ENCODE measurements around the gene R3HDM4.
"Not testable (repeated sequence)": the region's sequence is repeated elsewhere in the genome, so short reads cannot be mapped to it uniquely, and the experiment has no call there.

R3HDM4 gene

DNA sequence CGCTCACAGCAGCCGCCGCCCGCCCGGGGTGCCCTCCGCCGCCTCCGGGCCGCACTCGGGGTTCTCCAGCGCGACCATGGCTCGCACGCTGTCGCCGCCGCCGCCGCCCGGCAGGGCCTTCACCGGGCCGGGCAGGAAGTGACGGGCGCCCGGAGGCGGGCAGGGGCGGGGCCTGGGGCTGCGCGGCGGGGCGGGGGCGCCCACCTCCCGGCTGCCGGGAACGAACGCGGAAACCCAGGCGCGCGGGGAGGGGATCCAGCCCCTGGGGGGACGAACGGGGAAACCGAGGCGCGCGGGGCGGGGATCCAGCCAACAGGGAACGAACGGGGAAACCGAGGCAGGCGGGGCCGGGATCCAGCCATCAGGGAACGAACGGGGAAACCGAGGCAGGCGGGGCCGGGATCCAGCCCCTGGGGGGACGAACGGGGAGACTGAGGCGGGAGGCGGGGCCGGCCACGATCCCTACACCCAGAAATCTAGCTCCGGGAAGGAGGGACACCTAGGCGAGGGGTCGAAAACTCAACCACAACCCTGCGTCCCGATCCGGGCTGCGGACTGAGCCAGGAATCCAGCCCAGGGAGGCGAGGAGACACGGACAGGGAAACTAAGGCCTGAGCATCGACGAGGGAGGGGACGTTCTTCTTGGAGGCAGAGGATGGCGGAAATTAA lies at the start of gene R3HDM4:
R3HDM4 (minus strand) TSS at position 140 of the 669 bp plus-strand sequence; CDS start at position 78, 62 bp downstream.
- peak; percentile 92 for DNase-seq

DNA sequence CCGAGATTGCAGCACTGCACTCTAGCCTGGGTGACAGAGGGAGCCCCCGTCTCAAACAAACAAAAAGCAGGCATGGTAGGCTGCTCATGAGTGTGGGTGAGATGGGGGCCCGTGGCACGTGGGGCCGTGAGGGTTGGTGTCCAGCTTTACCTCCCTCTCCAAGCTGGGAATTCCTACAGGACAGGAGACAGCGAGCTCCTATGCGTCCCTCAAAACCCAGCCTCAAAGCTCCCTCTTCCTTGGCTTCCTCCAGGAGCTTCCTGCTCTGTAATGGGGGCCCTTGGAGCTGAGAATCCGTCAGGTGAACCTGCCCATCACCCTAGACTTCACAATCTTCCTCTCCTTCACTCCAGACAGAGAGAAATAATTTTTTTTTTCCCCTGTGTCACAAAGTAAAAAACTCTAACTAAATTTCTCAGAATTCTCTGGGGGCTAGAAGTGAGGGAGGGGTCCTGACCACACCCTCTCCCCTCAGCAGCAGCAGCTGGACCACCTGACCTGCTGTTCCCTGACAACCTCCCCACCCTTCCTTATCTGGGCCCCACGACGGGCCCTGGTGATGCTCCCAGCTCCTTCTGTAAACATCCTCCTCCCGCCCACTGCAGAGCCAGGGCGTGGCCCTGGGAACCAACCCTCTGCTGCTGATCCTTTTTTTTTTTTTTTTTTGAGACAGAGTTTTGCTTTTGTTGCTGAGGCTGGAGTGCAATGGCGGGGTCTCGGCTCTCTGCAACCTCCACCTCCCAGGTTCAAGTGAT lies 49.0 kb upstream of the R3HDM4 start:
- DNase-seq: no peak

DNA sequence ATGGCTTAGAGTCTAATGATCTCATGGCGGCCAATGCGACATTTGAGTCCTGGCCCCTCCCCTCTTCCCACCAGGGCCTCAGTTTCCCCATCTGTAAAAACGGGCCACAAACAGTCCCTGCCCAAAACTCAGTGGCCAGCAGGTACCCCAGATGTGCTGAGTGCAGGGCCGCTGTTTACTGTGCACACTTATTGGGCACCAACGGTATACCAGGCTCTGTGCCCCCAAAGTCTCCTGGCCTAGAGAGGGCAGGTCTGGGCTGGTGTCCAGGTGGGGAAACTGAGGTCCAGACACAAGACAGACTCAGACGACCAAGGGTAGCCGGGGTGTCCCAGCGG lies 47.6 kb upstream of the R3HDM4 start:
- DNase-seq: no peak

DNA sequence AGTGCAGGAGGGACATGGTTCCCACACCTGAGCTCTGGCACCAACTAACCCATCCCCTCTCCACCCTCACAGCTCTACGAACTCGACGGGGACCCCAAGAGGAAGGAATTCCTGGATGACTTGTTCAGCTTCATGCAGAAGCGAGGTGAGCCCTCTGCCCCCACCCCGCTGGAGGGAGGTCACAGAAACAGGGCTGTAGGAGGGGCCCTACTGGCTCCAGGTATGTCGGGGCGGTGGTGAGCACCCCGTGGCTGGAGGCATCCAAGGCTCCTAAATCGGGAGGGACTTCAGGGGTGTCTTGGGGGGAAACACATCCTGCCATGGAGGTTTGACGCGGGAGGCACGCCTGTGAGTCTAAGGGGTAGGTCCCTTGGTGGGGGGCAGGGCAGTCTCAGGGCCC lies 47.0 kb upstream of the R3HDM4 start:
- no peak for DNase-seq

DNA sequence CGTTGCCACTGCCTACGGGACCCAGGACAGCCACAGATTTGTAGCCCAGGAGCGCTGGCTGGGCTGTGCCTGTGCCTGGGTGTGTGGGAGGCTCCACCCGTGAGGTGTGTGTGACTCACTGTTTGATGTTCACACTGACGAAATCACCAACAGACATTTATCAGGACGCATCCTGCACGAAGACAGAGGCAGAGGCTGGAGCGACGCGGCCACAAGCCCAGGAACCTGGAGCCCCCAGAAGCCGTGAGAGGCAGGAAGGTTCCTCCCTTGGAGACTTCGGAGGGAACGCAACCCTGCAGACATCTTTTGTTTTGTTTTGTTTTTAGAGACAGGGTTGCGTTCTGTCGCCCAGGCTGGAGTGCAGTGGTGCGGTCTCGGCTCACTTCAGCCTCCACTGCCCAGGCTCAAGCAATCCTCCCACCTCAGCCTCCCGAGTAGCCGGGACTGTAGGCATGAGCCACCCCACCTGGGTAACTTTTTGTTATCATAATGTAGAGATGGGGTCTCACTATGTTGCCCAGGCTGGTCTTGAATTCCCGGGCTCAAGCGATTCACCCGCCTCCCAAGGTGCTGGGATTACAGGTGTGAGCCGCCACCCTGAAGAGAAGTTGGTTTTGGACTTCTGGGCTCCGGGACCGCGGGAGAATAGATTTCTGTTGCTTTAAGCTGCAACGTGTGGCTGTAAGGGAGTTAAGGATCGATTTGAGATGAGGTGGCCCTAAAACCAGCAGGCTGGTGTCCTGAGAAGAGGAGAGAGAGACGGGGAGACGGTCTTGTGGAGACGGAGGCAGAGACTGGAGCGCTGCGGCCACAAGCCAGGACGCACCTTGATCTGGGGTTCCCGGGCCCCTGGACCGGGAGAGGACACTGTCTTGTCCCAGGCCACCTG lies 46.2 kb upstream of the R3HDM4 start:
- no peak for DNase-seq

DNA sequence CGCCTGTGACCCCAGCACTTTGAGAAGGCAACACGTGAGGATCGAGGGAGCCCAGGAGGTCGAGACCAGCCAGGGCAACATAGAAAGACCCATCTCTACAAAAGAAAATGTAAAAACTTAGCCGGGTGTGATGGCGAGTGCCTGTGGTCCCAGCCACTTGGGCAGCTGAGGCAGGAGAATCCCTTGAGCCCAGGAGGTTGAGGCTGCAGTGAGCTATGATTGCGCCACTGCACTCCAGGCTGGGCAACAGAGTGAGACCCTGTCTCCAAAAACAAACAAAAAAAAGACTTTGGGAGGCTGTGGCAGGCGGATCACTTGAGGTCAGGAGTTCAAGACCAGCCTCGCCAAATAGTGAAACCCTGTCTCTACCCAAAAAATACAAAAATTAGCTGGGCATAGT lies 44.6 kb upstream of the R3HDM4 start:
- not testable (repeated sequence) for DNase-seq

DNA sequence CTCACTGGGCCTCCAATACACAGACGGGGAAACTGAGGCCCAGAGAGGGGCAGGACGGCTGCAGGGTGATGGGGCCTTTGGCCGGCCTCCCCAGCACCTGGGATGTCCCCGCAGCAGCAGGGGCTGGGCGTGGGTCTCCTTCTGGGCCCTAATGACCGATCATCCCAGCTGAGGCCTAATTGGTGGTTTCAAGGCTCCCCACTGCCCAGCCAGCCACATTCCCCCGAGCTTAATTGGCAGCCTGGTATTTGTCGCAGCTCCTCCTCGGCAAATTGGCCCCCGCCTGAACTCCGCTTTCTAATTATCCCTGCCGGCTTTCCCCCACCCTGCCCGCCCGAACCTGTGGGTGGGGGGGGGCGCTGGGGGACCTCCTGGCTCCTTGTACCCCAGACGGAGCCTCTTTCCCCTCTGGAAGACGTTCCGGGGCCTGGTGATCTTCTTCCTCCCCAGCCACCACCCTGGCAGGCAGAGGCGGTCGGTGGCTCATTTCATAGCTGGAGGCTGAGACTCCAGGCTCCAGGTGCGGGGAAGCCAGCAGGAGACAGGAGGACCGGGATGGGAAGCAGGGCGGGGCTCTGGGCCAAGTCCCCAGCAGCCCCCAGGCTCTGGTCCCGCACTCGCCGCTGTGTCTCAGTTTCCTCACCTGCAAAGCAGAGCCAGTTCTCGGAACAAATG lies 43.9 kb upstream of the R3HDM4 start:
- DNase-seq: no peak

DNA sequence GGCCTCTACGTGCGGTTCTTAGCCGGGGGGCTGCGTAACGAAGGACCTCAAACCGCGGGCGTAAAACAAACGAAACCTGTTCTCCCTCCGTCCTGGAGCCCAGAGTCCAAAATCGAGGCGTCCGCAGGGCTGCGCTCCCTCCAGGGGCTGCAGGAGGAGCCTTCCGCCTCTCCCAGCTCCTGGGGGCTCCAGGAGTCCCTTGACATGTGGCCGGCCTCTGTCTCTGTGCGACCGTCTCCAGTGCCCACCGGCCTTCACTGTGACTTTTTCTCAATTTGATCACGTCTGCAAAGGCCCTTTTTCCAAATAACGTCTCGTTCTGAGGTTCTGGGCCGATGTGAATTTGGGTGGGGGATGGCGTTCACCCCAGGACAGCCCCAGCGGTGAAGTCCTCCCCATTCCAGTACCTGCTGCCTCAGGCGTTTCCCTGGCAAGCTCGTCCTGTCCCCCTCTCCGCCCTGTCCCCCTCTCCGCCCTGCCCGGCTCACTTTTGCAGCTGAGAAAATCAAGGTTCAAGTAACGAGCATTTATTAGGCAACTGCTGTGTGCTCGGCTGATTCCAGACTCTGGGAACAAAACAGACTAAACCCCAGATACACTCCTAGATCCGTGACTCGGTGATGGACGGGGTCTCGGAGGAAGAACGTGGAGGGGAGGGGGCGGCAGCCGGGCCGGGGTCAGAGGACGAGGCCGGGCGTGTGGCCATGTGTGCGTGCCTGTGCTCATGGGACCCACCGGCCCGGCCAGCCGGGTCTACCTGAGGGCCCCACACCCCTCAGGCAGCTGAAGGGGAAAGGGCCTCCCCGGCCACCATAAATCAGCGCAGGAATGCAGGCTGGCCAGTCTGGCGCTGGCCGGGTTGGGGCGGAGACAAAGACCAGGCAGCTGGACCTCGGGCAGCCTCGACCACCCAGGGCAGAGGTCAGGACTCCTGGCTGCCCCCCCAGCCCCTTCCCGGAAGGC lies 43.1 kb upstream of the R3HDM4 start:
- DNase-seq: no peak

DNA sequence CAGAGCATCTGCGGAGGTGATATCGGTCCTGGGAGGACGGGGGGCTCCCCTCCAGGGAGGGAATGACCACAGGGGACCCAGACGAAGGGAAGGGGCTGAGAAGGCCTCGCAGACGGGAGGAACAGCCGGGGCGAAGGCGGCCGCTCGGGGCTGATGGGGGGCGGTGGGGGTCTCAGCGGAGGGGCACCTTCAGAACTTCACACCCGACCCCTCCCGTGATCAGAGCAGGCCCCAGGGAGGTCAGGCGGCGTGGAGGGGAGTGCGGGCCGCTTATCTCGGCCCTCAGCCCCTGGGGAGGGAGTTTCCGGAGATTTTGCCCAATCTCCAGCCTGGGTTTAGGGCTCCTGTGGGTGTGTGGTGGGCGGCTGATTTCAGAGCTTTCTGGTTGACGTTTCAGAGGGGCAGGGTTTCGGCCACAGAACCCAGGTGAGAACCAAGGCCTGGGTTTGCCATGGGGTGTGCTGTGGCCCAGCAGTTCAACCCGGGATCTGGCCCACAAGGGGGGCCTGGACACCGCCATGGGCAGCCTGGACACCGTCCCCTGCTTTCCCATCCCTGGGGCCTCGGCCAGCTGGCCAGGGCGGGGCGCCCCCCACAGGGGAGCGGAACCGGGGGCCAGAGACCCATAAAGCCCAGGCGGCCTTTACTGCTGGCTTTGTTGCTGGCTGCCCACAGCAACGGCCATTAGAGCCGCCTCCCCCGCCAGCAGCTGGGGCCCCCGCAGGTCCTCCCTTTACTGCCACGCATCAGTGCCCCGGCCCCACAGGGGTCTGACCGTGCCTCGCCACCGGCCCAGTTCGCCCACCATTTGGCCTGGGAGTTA lies 41.9 kb upstream of the R3HDM4 start:
- no peak for DNase-seq

DNA sequence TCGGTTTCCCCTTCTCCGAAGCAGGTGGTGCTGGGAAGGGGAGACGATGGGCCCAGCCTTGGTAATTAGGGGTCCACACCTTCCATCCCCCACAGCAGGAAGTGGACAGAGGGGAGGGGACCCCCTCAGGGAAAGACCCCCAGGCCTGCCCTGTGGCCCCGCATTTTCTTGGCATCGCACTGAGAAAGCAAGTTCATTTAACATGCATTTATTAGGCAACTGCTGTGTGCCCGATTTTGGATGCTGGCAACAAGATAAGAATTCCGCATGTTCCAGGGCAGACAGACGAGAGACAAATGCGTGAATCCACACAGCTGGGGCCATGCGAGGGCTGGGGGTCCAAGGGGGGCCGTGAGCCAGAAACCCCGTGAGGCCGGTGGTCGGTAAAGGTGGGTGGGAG lies 41.3 kb upstream of the R3HDM4 start:
- DNase-seq: no peak

DNA sequence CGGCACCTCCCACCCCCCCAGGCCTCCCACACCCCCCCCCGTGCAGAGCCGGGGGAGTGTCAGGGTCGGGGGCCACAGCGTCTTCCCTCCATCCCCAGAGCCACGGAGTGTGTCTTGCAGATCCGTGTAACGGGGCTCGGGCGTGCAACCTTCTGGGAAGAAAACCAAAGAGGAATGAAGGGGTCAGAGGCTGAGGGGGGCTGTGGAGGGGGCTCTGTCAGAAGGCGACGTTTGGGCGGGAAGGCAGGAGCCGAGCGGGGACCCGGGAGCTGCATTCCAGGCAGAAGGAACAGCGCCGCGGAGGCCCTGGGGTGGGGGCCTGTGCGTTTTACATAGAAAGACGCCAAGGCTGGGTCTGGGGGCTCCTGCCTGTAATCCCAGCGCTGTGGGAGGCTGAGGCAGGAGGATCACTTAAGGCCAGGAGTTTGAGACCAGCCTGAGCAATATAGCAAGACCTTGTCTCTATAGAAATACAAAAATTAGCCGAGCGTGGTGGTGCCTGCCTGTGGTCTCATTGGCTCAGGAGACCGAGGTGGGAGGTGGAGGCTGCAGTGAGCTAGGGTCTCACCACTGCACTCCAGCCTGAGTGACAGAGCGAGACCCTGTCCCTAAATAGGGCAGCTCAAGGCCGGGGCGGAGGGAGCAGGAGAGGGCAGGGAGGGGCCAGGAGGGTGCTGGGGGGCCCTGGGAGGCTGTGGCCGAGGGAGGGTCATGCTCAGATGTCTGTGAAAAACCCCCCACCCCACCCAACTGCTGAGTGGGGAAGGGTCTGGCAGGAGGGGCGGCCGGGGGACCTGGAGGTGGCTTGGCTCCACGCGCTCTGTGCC lies 40.6 kb upstream of the R3HDM4 start:
- DNase-seq: no peak

DNA sequence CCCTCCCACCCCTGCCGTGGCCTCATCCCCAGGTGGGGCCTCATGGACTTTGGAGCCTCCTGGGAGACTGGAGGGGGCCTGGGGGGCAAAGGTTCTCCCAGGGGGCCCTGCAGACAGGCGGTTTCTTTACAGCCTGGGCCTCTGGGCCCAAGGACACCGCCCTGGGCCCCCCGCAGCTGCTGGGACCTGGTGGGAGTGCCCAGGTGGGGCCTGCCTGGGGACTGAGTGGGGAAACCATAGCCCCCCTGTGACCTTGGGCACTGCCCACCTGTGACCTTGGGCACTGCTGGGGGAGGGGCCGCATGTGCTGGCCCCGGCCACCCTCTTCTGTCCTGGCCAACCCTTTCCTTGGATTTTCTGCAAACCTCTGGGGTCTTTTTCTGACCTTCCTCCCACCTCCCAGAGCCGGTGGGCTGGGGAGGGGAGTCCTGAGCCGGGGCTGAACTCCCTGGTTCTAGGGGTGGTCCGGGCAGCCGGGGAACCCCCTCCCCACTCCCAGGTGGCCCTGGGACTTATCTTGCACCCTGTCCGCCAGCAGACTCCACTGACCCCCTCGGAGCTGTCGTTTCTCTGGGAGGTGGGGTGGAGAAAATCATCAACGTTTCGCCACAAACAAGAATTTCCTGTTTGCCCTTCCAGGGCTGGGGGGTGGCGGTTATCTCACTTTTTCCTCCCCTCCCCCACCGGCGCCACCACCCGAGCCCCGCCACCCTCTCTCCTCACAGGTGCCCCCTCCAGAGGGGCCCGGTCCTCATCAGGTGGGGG lies 39.8 kb upstream of the R3HDM4 start:
- DNase-seq: no peak

DNA sequence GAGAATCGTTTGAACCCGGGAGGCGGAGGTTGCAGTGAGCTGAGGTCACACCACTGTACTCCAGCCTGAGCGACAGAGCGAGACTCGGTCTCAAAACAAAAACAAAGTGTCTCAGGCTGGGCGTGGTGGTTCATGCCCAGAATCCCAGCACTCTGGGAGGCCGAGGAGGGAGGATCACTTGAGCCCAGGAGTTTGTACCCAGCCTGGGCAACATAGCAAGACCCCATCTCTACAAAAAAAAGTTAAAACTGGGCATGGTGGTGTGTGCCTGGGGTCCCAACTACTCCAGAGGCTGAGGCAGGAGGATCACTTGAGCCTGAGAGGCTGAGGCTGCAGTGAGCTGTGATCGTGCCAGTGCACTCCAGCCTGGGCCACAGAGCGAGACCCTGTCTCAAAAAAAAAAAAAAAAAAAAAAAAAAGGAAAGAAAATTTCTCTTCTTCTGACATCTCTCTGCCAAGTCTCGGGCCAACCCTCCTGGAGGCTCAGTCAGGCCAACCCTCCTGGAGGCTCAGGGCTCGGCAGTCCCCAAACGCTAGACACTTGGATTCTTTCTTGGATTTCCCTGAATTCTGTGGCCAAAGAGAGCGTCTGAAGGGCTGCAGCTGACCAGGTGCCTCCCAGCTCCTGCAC lies 39.1 kb upstream of the R3HDM4 start:
- DNase-seq: no peak

DNA sequence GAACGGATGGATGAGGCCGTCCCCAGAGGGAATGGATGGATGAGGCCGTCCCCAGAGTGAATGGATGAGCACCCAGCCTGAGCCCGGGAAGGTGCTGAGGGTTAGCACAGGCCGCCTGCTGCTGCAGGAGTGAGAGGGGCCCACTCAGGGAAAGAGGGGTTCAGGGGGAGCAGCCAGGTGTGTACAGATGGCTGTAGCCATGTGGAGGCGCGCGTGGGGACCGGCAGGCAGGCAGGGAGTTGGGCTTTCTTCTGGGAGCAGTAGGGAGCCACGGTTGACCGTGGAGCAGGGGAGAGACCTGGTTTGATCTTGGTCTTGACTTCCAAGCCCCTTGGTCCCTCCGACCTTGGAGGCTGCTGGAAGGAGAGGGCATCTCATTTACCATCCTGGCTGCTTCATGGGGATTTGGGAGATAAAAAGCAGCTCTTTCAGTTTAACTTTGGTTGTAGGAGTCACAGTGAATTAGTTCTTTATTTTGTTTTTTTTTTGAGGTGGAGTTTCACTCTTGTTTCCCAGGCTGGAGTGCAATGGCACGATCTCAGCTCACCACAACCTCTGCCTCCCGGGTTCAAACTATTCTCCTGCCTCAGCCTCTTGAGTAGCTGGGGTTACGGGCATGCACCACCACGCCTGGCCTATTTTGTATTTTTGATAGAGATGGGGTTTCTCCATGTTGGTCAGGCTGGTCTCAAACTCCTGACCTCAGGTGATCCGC lies 37.5 kb upstream of the R3HDM4 start:
- DNase-seq: no peak

DNA sequence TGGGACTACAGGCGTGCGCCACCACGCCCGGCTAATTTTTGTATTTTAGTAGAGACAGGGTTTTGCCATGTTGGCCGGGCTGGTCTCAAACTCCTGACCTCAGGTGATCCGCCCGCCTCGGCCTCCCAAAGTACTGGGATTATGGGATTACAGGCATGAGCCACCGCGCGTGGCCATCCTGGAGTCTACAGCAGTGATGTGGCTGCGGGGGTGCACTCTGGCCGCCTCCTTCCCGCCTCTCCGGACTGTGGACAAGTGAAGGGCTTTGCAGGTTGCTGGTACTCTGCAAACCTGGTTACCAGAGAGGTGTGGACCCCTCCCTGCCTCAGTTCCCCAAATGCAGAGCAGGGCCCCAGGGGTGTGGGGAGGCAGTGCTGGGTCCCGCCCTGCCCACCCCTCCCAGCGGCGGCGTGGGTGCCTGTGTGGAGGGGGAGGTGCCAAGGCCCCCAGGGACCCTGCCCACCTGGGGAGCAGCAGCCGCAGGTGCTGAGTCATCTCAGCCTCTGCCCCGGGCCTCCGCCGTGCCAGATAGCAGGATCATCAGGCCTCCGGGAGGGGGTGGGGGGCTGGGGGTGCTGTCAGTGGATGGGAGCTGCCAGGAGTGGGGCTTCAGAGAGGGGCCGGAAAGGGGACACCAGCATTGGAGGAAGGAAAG lies 36.0 kb upstream of the R3HDM4 start:
- no peak for DNase-seq

DNA sequence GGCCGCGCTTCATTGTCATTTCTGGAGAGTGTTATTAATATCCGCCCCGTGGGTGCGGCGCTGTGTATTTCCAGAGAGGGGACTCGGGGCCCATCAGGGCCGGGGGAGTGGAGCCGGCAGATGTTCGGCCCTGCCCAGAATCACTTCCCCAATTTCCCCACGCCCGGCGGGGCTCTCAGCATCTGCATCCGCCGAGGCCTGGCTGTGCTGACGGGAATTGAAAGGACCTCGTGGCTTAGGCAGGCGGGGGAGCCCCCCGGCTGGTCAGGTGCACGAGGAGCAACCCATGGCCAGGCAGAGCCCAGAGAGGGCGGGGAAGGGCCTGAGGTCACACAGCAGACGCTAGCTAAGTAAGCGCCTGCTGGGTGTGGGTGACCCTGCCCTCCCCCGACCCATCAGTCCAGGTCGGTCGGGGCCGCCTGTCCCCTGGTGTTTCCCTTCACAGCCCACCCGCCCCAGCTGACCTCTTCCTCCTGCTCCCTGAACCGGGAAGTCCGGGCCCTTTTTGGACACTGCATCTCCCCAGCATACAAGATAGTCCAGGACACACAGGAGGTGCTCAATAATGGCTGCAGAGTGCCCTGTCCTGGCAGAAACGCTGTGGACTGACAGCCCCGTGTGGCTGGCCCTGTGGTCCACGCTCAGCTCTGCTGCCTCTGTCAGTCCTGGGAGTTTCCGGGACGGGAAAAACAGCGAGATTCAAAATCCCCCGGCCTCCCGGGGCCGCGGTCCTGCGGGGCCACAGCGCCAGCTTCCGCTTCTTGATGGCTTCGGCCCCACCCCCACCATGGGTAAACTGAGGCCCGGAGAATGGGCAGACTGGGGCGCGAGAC lies 34.9 kb upstream of the R3HDM4 start:
- peak; percentile 41 for DNase-seq

Data from CD4-positive, alpha-beta T cell treated with Interleukin-10 for 1 hour (primary cell).